ENCODE measurements around the gene CCDC170.

Gene CCDC170

GRCh38 chr6:151616091-151616513 lies 122.3 kb downstream of the CCDC170 start:
- Histone ChIP-seq H4K20me1 (ENCODE audit: insufficient read depth, low read length) (no peaks in the 10 kb centered on the region), H2AFZ (ENCODE audit: low read length) (no peak overlapping the region), H3K79me2 (ENCODE audit: low read length) (no peaks in the 10 kb centered on the region), H3K36me3 (replicated peaks; ENCODE audit: insufficient read depth, low read length) (no peaks in the 10 kb centered on the region), H3K9ac (ENCODE audit: low read length) (no peak overlapping the region), H3K9me2 (replicated peaks; ENCODE audit: insufficient read depth, low read length) (no peaks in the 10 kb centered on the region), H3F3A (ENCODE audit: insufficient read depth, low read length) (no peaks in the 10 kb centered on the region), H3K4me3 (ENCODE audit: low read length) (no peak overlapping the region), H3K27ac (ENCODE audit: low read length) (no peak overlapping the region), H3K4me1 (ENCODE audit: low read length) (no peaks in the 10 kb centered on the region), H3K27me3 (replicated peaks; ENCODE audit: insufficient read depth, low read length) (no peaks in the 10 kb centered on the region), H3K4me2 (ENCODE audit: low read depth, low read length) (no peak overlapping the region), H3K9me3 (replicated peaks; ENCODE audit: insufficient read depth, low read length) (no peaks in the 10 kb centered on the region)
- DNase-seq = no peak
- no peak for TF ChIP-seq CTCF (IDR thresholded peaks at IDR 0.05; ENCODE audit: low read length)
- no peak for TF ChIP-seq EZH2phosphoT487 (IDR thresholded peaks at IDR 0.05; ENCODE audit: low read length)
- TF ChIP-seq EZH2 (optimal IDR thresholded peaks at IDR 0.05; ENCODE audit: low read depth, low read length) = no peak

GRCh38 chr6:151616600-151616999 lies 122.8 kb downstream of the CCDC170 start:
- Histone ChIP-seq H3K9me2 (replicated peaks; ENCODE audit: insufficient read depth, low read length) (no peaks in the 10 kb centered on the region), H4K20me1 (ENCODE audit: insufficient read depth, low read length) (no peaks in the 10 kb centered on the region), H3K9ac (ENCODE audit: low read length) (no peak overlapping the region), H3F3A (ENCODE audit: insufficient read depth, low read length) (no peaks in the 10 kb centered on the region), H2AFZ (ENCODE audit: low read length) (no peak overlapping the region), H3K4me3 (ENCODE audit: low read length) (no peak overlapping the region), H3K9me3 (replicated peaks; ENCODE audit: insufficient read depth, low read length) (no peaks in the 10 kb centered on the region), H3K79me2 (ENCODE audit: low read length) (no peaks in the 10 kb centered on the region), H3K27me3 (replicated peaks; ENCODE audit: insufficient read depth, low read length) (no peaks in the 10 kb centered on the region), H3K4me1 (ENCODE audit: low read length) (no peaks in the 10 kb centered on the region), H3K4me2 (ENCODE audit: low read depth, low read length) (no peak overlapping the region), H3K27ac (ENCODE audit: low read length) (no peak overlapping the region), H3K36me3 (replicated peaks; ENCODE audit: insufficient read depth, low read length) (no peaks in the 10 kb centered on the region)
- no peak for DNase-seq
- no peak for TF ChIP-seq CTCF (IDR thresholded peaks at IDR 0.05; ENCODE audit: low read length)
- no peak for TF ChIP-seq EZH2 (optimal IDR thresholded peaks at IDR 0.05; ENCODE audit: low read depth, low read length)
- TF ChIP-seq EZH2phosphoT487 (IDR thresholded peaks at IDR 0.05; ENCODE audit: low read length) = no peak

- no peak overlapping the region for H3K9ac ChIP-seq (ENCODE audit: low read length)
These were observed 123.7 kb downstream of the CCDC170 start for GRCh38 chr6:151617539-151617938.

More at GRCh38 chr6:151617539-151617938, 123.7 kb downstream of the CCDC170 start:
- no peaks in the 10 kb centered on the region for H4K20me1 ChIP-seq (ENCODE audit: insufficient read depth, low read length)
- H3K36me3 ChIP-seq (replicated peaks; ENCODE audit: insufficient read depth, low read length) = no peaks in the 10 kb centered on the region
- no peaks in the 10 kb centered on the region for H3F3A ChIP-seq (ENCODE audit: insufficient read depth, low read length)
- no peaks in the 10 kb centered on the region for H3K79me2 ChIP-seq (ENCODE audit: low read length)
- H3K9me2 ChIP-seq (replicated peaks; ENCODE audit: insufficient read depth, low read length) = no peaks in the 10 kb centered on the region
- no peak overlapping the region for H3K27ac ChIP-seq (ENCODE audit: low read length)
- no peaks in the 10 kb centered on the region for H3K9me3 ChIP-seq (replicated peaks; ENCODE audit: insufficient read depth, low read length)
- TF ChIP-seq EZH2phosphoT487 (IDR thresholded peaks at IDR 0.05; ENCODE audit: low read length) (no peak), CTCF (IDR thresholded peaks at IDR 0.05; ENCODE audit: low read length) (no peak), EZH2 (optimal IDR thresholded peaks at IDR 0.05; ENCODE audit: low read depth, low read length) (no peak)
- no peak for DNase-seq
- H3K4me2 ChIP-seq (ENCODE audit: low read depth, low read length) = no peak overlapping the region
- no peak overlapping the region for H3K4me3 ChIP-seq (ENCODE audit: low read length)
- no peaks in the 10 kb centered on the region for H3K27me3 ChIP-seq (replicated peaks; ENCODE audit: insufficient read depth, low read length)
- no peaks in the 10 kb centered on the region for H3K4me1 ChIP-seq (ENCODE audit: low read length)
- no peak overlapping the region for H2AFZ ChIP-seq (ENCODE audit: low read length)

Data from MM.1S (cell line).